Myocyte (in vitro differentiated cells): ENCODE data around the gene WDR17. TPM values are rescaled to one million over a fixed set of nuclear protein-coding genes. Genes with fewer than 3 reads are reported as not detected.

ENCODE experiments used
- DNase-seq: peaks from one replicate; pipeline ENCODE4 v3.0.0-alpha.2; 2012; ENCODE audit warnings: low read depth
- total RNA-seq: library from RNA; depleted of rRNA; stranded (reverse); fragments of >200 nt; gene quantifications from 2 replicates; pipeline ENCODE4 v1.2.3, GENCODE V29; 2014

Gene WDR17
- total RNA-seq, 1 donor from 2014 or later = not detected

GRCh38 chr4:176090115-176090514 is 24.5 kb downstream of the WDR17 start:
- DNase-seq = no peak

- no peak for DNase-seq
Measured at GRCh38 chr4:176099314-176099713, 33.7 kb downstream of the WDR17 start.

DNA sequence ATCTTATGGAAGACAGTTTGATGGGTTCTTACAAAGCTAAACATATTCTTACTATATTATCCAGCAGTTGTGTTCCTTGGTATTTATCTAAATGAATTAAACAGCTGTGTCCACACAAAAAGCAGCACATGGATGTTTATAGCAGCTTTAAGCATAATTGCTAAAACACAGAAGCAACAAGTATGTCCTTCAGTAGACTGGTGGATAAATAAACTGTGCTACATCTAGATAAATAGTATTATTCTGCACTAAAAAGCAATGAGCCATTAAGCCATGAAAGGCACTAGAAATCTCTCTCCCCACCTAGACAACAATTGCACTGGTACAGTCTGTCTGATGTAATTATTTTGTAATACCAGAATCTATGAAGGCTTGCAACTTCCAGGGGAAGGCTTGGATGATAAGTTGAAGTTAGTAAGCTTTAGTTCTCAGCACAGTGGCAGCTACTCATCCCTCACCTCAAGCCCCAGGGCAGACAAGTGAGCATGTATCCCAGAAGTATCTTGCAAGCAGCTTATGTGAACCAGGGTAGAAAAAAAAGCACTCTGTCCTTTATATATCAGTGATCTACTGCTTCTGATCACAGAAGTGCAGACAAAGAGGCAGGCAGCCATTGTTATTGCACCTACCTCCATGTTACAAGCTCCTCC is 36.9 kb downstream of the WDR17 start:
- no peak for DNase-seq

DNA sequence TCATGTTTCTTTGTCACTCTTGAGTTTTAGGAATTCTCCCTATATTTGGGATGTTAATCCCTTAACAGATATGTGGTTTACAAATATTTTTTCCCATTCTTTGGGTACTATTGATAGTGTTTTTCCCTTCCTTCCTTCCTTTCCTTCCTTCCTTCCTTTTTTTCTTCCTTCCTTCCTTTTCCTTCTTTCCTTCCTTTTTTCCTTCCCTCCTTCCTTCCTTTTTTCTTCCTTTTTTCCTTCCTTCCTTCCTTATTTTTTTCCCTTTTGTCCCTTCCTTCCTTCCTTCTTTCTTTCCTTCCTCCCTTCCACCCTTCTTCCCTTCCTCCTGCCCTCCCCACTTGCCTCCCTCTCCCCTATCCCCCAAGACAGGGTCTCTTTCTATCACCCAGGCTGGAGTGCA is 42.1 kb downstream of the WDR17 start:
- DNase-seq = no peak

GRCh38 chr4:176123710-176124407 is 58.2 kb downstream of the WDR17 start:
- peak; percentile 27 for DNase-seq

DNA sequence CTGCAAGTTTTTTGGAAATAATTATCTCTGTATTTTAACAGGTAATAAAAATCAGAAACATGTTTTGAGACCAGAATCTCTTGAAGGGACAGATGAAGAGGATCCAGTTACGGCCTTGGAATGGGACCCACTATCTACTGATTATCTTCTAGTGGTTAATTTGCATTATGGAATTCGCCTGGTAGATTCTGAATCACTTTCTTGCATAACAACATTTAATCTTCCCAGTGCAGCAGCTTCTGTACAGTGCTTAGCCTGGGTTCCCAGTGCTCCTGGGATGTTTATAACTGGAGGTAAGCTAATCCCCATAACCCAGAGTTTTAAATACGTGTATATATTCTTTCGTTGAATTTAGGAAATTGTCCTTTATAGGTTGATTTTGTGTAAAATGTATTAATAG is 59.4 kb downstream of the WDR17 start:
- DNase-seq = no peak

- no peak for DNase-seq
Measured at GRCh38 chr4:176134670-176135069, 69.0 kb downstream of the WDR17 start.

DNA sequence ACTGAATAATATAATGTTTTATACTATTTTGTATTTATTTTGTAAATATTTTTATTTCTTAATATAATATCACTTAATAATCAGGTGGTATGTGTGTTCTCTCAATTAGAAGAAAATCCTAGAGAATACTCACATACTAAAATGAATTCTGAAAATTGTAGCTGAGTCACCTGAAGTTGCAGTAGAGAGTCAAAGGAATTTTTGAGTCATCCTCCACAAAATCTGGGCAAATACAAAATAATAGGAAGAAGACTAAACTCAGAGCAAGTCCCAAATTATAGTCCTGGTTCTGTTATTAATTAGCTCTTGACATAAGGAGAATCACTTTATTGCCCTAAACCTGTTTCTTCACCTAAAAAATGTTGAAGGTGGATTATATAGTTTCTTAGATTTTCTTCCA is 72.0 kb downstream of the WDR17 start:
- DNase-seq = no peak

- no peak for DNase-seq
Measured at GRCh38 chr4:176139518-176139917, 73.9 kb downstream of the WDR17 start.

DNA sequence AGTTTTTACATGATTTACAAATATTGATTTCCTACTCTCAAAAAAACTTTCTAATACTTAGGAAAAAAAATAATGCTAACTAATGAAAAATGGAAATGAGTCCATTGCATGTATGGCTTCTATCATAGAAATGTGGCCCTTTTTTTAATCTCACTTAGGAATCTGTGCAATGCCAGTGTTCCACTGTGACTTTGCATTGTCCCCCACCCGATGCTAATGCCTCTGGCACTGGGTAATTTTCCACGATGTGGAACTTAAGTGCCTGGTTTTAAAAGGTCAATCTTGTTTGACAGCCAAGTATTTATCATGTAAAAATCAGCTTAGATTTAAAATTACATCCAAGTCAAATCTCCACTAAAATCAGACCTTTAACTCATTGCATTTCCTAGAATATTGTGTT is 76.6 kb downstream of the WDR17 start:
- no peak for DNase-seq

GRCh38 chr4:176149680-176150355 is 84.2 kb downstream of the WDR17 start:
- no peak for DNase-seq

DNA sequence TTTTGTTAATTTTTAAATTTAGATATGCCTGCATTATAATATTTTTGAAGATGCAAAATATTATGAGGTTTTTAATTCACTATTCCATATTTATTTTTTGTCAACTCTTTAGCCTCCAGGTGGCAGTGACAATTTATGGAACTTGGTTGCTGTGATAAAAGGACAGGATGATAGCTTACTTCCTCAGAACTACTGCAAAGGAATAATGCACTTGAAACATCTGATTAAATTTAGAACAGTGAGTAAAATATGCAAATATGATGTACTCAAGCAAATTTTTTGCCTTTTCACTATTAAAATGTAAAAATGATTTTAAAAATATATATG is 84.7 kb downstream of the WDR17 start:
- peak; percentile 67 for DNase-seq

DNA sequence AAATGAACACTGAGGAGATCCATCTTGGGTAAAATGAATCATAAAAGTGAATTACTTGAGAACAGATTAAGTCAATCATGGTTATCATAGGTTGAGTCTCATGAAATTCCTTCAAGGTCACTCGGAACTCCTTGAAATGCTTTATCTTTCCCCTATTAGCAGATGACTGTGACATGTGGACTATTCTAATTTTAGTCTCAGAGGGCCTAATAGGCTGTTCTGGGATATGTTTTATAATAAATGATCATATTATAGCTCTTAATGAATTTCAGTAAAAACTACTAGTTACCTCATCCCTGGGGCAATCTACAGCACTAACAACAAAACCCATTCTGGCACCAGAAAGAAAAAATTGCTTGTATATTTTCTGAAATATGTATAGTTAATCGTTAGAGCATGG is 85.1 kb downstream of the WDR17 start:
- no peak for DNase-seq

- no peak for DNase-seq
Measured at GRCh38 chr4:176153124-176153523, 87.5 kb downstream of the WDR17 start.

GRCh38 chr4:176156656-176157055 is 91.0 kb downstream of the WDR17 start:
- peak; percentile 97 for DNase-seq

- no peak for DNase-seq
Measured at GRCh38 chr4:176163041-176163440, 97.4 kb downstream of the WDR17 start.

DNA sequence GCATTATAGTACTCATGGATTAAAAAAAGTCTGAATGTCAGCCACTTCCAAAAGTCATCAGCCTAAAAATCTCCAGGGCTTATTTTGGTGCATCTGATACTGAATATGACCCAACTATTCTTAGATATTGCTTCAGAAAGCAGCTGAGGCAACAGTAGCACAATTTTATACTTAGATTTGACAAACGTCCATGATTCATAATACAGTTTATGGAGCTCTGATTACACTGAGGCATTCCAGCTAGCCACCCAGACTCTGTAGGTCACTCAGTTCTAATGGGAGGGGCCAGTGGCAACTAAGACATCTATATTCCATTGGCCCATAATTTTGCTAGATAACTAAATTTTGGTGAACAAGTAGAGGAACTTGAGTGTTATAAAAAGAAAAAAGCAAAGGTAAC is 119.4 kb downstream of the WDR17 start:
- DNase-seq = peak; percentile 92

DNA sequence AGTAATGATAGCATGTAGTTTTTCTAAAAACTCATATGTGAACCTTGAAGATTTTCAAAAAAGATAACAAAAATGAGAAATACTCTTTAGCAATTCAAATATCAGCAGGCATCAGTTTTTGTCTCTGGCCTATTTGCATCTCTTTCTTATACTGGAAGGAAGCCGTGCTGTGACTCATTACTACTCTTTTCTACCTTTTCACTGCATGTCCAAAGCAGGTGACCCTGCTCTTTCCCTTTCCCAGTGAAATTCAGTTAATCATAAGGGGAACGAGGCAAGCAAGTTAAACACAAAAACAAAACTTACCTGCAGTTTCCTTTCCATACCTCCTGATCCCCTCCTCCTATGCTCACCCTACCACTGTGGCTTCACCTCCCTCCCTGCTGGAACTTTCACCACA is 120.4 kb downstream of the WDR17 start:
- DNase-seq = no peak

DNA sequence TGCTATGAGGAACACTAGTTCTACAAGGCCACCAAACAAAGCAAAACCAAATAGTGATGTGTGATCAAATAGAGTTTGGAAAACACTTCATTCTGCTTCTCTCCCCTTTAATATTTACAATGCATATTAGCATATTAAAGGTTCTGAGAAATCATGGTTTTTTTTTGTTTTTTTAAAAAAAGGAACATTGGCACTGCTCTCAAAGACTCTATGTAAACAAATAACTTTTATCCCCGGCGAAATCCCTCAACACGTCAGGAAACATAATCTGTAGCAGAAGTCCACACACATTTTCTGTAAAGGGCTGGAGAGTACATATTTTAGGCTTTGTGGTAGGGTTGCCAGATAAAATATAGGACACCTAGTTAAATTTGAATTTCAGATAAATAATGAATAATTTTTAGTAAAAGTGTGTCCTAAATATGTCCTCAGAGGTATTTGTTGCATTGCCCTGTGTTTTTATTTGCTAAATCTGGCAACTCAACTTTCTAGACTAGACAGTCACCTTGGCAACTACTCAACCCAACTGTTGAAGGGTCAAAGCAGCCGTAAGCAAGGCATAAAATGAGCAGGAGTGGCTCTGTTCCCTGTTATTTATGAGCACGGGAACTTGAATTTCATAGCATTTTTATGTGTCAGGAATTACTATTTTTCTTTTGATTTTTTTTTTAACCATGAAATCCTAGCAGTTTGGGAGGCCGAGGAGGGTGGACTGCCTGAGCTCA is 121.2 kb downstream of the WDR17 start:
- DNase-seq = peak; percentile 63

DNA sequence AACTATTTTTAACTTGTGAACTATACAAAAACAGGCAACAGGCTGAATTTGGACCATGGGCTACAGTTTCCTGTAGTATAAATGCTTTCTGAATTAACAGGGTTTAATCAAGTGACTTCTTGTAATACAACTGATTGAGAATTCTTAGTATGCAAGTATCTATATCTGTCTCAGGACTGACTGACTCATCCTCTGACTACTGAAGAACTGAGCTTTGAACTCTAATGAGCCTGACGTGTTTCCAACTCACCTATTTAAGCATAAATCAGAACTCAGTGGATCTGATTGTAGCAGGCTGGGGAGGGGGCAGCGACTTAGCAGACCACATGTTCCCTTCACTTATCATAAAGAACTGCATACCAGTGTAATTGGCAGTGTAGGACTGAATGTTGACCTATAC is 122.0 kb downstream of the WDR17 start:
- peak; percentile 38 for DNase-seq

- DNase-seq = no peak
Measured at GRCh38 chr4:176188654-176189053, 123.0 kb downstream of the WDR17 start.
